ENCODE data around the gene LIPJ.

Gene LIPJ

DNA sequence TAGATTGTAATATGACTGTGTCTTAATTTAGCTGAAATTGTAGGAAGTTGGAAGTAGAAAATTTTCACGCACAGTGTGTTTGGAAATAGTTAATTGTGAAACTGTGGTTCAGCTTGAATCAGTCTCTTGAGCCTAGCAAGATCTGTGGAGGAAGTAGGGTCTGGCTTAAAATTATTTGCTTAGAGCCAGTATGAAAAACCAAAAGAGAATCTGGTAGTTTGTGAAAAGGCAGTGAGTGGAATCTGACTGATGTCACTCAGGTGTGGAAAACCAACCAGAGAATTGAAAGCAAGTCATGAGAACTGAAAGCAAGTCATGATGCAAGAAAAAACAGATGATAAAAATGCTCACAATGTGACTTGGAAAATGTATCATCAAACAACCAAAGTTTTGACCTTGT, 11.5 kb downstream of the LIPJ start:
- H3K27ac ChIP-seq (ENCODE audit: low read depth, low read length), result no peak overlapping the region
- H3K9me3 ChIP-seq (ENCODE audit: low read length), result no peaks in the 10 kb centered on the region
- H3K27me3 ChIP-seq (ENCODE audit: control insufficient read depth in 1 of 2, insufficient read depth in 2 of 2, low read length in 2 of 2), result no peaks in the 10 kb centered on the region
- H3K4me1 ChIP-seq (ENCODE audit: insufficient read depth, low read length), result no peaks in the 10 kb centered on the region
- H3K4me3 ChIP-seq (ENCODE audit: low read depth in 1 of 2, low read length in 2 of 2), result no peak overlapping the region
- H3K36me3 ChIP-seq (ENCODE audit: insufficient read depth, low read length), result no peaks in the 10 kb centered on the region
- H3K9ac ChIP-seq (ENCODE audit: low read length), result no peak overlapping the region

DNA sequence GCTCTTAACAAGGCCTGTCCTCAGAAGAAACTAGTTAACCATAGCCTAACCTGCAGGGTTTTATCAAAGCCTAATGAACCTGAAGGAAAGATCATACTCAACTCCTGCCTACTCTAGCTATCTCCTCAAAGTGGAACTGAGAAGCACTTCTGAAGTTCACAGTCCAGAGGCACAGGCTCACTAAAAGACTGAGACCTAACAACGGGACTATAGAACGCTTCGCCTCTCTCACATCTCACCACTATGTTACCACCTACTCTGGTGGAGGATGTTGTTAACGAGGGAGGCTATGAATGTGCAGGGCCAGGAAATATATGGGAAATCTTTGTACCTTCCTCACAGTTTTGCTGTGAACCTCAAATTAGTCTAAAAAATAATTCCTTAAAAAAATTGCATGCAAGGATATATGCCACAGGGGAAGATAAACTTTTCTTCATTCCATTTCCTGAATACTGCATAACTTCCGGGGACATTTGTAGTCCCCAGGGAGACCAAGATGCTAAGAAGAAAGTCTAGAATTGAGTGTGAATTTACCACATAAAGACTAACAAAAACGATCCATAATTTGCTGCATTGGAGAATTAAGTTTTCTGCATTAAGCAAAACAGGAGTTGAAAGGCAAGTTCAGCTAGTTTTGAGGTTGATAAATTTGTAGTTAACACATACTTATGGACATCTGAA, 21.6 kb downstream of the LIPJ start:
- Histone ChIP-seq H3K4me1 (ENCODE audit: insufficient read depth, low read length) (no peaks in the 10 kb centered on the region), H3K9ac (ENCODE audit: low read length) (no peak overlapping the region), H3K36me3 (ENCODE audit: insufficient read depth, low read length) (no peaks in the 10 kb centered on the region), H3K4me3 (ENCODE audit: low read depth in 1 of 2, low read length in 2 of 2) (no peak overlapping the region), H3K27me3 (ENCODE audit: control insufficient read depth in 1 of 2, insufficient read depth in 2 of 2, low read length in 2 of 2) (no peaks in the 10 kb centered on the region), H3K9me3 (ENCODE audit: low read length) (no peaks in the 10 kb centered on the region), H3K27ac (ENCODE audit: low read depth, low read length) (no peak overlapping the region)

DNA sequence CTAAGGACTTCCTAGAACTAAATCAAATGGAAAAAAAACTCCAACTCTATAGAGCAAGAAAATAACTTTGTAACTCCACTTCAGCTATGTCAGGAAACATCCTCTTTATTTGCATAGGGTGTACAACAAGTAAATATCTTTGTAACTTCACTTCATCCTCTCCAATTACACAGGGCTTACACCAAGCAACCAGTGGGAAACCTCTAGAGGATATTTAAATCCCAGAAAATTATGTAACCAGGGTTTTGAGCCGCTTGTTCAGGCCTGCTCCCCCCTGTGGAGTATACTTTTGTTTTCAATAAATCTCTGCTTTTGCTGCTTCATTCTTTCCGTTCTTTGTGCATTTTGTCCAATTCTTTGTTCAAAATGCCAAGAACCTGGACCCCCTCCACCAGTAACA, 22.2 kb downstream of the LIPJ start:
- Histone ChIP-seq H3K36me3 (ENCODE audit: insufficient read depth, low read length) (no peaks in the 10 kb centered on the region), H3K27me3 (ENCODE audit: control insufficient read depth in 1 of 2, insufficient read depth in 2 of 2, low read length in 2 of 2) (no peaks in the 10 kb centered on the region), H3K27ac (ENCODE audit: low read depth, low read length) (no peak overlapping the region), H3K4me3 (ENCODE audit: low read depth in 1 of 2, low read length in 2 of 2) (no peak overlapping the region), H3K9me3 (ENCODE audit: low read length) (no peaks in the 10 kb centered on the region), H3K9ac (ENCODE audit: low read length) (no peak overlapping the region), H3K4me1 (ENCODE audit: insufficient read depth, low read length) (no peaks in the 10 kb centered on the region)

DNA sequence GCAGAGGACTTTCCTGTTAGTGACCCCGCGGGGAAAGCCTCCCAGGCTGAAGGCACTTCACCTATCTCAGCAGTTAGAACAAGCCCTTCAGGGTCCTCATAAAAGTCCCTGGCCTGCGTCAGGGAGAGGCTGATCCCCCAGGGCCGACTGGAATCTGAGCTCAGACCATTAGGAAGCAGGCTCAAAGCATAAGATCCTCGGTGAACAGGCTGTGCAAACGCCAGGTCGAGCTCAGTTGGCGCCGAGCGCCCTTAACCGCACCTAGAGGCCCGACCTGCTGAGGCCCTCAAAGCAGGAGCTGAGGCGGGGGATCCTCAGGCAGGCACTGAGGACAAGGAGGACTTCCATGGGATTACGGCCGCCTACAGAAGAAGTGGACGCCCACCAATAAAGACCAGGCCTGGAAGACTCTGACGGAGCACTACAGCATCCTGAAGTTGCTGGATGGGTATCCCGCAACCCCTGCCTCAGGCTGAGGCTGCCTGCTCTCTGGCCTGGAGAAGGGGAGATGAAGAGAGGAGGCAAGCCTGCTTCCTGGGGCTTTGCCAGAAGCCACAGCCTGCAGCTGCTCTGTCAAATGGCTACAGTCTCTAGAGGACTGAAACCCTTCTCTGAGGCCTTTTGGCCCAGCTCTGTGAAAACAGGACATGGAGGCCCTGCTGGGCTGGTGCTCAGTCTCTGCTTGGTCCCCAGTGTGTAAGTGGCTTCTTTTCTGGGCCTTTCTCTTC, 29.9 kb downstream of the LIPJ start:
- no peak overlapping the region for H3K4me3 ChIP-seq (ENCODE audit: low read depth in 1 of 2, low read length in 2 of 2)
- H3K9ac ChIP-seq (ENCODE audit: low read length), result no peak overlapping the region
- no peaks in the 10 kb centered on the region for H3K4me1 ChIP-seq (ENCODE audit: insufficient read depth, low read length)
- H3K36me3 ChIP-seq (ENCODE audit: insufficient read depth, low read length), result no peaks in the 10 kb centered on the region
- H3K9me3 ChIP-seq (ENCODE audit: low read length), result no peaks in the 10 kb centered on the region
- H3K27ac ChIP-seq (ENCODE audit: low read depth, low read length), result no peak overlapping the region
- H3K27me3 ChIP-seq (ENCODE audit: control insufficient read depth in 1 of 2, insufficient read depth in 2 of 2, low read length in 2 of 2), result no peaks in the 10 kb centered on the region

DNA sequence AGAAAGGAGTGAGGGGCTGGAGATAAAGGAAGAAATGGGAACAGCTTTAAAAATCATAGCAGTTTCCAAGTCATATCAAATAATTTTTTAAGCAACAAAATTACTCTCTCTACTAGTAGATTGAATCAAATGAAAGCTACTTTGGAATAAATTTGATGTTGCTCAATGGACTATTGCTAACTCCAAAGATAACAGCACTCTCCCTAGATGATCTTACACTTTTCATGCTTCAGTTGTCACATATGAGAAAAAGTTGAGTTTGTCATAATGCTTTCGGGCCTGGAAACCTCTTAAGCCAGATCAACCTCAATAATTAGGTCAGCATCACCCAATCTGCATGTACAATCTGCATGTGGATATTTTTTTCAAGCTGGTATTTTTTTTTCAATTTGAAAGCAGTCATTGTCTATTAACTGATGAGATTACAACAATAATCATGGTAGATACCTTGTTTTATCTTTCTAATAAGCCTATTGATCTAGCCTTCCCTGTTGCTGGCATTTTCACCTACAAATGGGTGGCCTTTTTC, 31.3 kb downstream of the LIPJ start:
- Histone ChIP-seq H3K4me3 (ENCODE audit: low read depth in 1 of 2, low read length in 2 of 2) (no peak overlapping the region), H3K27me3 (ENCODE audit: control insufficient read depth in 1 of 2, insufficient read depth in 2 of 2, low read length in 2 of 2) (no peaks in the 10 kb centered on the region), H3K36me3 (ENCODE audit: insufficient read depth, low read length) (no peaks in the 10 kb centered on the region), H3K4me1 (ENCODE audit: insufficient read depth, low read length) (no peaks in the 10 kb centered on the region), H3K9ac (ENCODE audit: low read length) (no peak overlapping the region), H3K27ac (ENCODE audit: low read depth, low read length) (no peak overlapping the region), H3K9me3 (ENCODE audit: low read length) (no peaks in the 10 kb centered on the region)

DNA sequence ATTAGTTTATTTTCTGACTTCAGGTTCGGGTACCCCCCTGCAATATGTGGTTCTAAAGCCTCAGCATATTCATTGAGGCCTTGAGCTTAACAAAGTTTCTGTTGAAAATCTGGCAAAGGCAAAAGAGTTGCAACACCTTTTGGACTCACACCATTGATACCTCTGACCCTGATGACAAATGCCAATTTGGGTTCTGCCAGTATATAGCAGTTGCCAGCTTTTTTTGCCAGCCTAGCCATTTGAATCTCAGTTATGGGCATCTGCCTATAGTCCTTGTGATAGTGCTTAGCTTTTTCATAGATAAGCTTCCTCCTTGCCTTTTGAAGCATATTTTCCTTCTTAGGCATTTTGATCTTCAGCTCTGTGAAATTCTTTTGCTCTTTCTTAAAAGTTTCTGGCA, 31.9 kb downstream of the LIPJ start:
- Histone ChIP-seq H3K9me3 (ENCODE audit: low read length) (no peaks in the 10 kb centered on the region), H3K27ac (ENCODE audit: low read depth, low read length) (no peak overlapping the region)

DNA sequence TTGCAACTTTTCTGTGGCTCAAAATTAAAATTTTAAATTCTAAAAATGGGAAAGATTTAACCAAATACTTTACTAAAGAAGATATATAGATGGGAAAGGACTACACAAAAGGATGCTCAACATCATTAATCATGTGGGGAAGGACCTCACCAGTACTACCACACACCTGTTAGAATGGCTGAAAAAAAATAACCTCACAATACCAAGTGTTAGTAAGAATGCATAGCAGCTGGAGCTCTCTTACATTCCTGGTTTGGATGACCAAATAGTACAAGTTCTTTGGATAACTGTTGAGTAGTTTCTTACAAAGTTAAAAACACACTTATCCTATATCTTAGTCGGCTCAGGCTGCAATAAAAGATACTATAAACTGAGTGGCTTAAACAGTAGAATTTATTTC, 33.9 kb downstream of the LIPJ start:
- Histone ChIP-seq H3K9me3 (ENCODE audit: low read length) (no peaks in the 10 kb centered on the region), H3K27ac (ENCODE audit: low read depth, low read length) (no peak overlapping the region), H3K4me3 (ENCODE audit: low read depth in 1 of 2, low read length in 2 of 2) (no peak overlapping the region), H3K27me3 (ENCODE audit: control insufficient read depth in 1 of 2, insufficient read depth in 2 of 2, low read length in 2 of 2) (no peaks in the 10 kb centered on the region), H3K4me1 (ENCODE audit: insufficient read depth, low read length) (no peaks in the 10 kb centered on the region), H3K36me3 (ENCODE audit: insufficient read depth, low read length) (no peaks in the 10 kb centered on the region), H3K9ac (ENCODE audit: low read length) (no peak overlapping the region)

More for the DNA sequence above, 31.9 kb downstream of the LIPJ start:
- Histone ChIP-seq H3K9ac (ENCODE audit: low read length) (no peak overlapping the region), H3K36me3 (ENCODE audit: insufficient read depth, low read length) (no peaks in the 10 kb centered on the region), H3K27me3 (ENCODE audit: control insufficient read depth in 1 of 2, insufficient read depth in 2 of 2, low read length in 2 of 2) (no peaks in the 10 kb centered on the region), H3K4me3 (ENCODE audit: low read depth in 1 of 2, low read length in 2 of 2) (no peak overlapping the region), H3K4me1 (ENCODE audit: insufficient read depth, low read length) (no peaks in the 10 kb centered on the region)

DNA sequence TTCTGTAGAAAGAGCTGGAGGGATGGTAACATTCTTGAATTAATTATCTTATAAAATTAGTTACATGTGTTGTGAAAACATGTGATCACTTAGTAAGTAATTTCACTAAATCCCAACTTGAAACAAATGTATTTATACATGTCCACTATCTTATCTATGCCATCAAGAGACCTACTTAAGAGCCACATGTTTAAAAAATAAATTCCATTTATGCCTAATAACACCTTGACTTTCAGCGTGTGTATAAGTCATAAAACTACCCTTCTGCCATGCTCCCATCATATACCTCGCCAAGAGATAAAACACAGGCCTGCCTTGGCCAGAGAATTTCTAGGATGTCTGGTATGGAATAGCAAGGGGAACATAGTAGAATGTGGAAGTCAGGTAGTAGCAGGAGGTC, 37.3 kb downstream of the LIPJ start:
- no peak overlapping the region for H3K9ac ChIP-seq (ENCODE audit: low read length)
- H3K4me1 ChIP-seq (ENCODE audit: insufficient read depth, low read length), result no peaks in the 10 kb centered on the region
- no peak overlapping the region for H3K27ac ChIP-seq (ENCODE audit: low read depth, low read length)

DNA sequence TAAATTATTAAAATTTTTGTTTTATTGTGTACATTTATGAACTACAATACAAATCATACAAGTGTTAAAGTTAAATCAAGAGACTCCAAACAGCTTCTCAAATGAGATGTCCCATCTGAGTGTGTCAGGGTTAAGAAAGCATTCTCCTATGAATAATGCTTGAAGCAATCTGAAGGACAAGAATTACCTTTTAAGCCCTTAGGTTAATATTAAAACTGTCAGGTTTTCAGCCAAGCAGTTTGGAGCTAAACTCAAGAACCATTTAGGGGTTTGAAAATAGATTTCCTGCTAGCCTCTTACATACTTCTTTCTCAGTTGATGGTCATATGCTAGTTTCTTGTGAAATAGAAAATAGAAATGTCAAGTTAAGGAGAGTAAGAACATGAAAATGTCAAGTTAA, 38.3 kb downstream of the LIPJ start:
- no peak overlapping the region for H3K4me3 ChIP-seq (ENCODE audit: low read depth in 1 of 2, low read length in 2 of 2)

More for the DNA sequence above, 37.3 kb downstream of the LIPJ start:
- Histone ChIP-seq H3K9me3 (ENCODE audit: low read length) (no peaks in the 10 kb centered on the region), H3K27me3 (ENCODE audit: control insufficient read depth in 1 of 2, insufficient read depth in 2 of 2, low read length in 2 of 2) (no peaks in the 10 kb centered on the region), H3K4me3 (ENCODE audit: low read depth in 1 of 2, low read length in 2 of 2) (no peak overlapping the region), H3K36me3 (ENCODE audit: insufficient read depth, low read length) (no peaks in the 10 kb centered on the region)

DNA sequence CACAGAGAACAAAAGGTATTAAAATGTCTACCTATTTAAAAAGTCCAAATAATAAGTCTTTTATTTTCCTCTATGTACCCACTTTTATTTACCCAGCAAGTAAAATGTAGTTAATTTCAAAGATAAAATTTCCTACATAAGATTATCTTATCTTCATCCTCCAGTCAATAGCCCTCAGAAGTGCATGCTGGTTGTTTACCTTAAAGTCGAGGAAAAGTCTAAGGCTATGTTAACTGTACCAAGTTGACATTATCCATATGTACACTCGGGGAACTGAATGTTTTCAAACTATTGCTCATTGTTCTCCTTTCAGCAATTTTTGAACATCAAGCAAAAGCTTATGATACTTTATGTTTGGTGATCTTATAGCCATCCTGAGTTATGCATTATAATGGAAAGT, 53.6 kb downstream of the LIPJ start:
- Histone ChIP-seq H3K27me3 (ENCODE audit: control insufficient read depth in 1 of 2, insufficient read depth in 2 of 2, low read length in 2 of 2) (no peaks in the 10 kb centered on the region), H3K4me3 (ENCODE audit: low read depth in 1 of 2, low read length in 2 of 2) (no peak overlapping the region), H3K27ac (ENCODE audit: low read depth, low read length) (no peak overlapping the region), H3K36me3 (ENCODE audit: insufficient read depth, low read length) (no peaks in the 10 kb centered on the region), H3K4me1 (ENCODE audit: insufficient read depth, low read length) (no peaks in the 10 kb centered on the region), H3K9me3 (ENCODE audit: low read length) (peaks cover 4% of the 10 kb centered on the region), H3K9ac (ENCODE audit: low read length) (no peak overlapping the region)

More for the DNA sequence above, 38.3 kb downstream of the LIPJ start:
- no peaks in the 10 kb centered on the region for H3K9me3 ChIP-seq (ENCODE audit: low read length)
- H3K27ac ChIP-seq (ENCODE audit: low read depth, low read length), result no peak overlapping the region
- H3K36me3 ChIP-seq (ENCODE audit: insufficient read depth, low read length), result no peaks in the 10 kb centered on the region
- no peak overlapping the region for H3K9ac ChIP-seq (ENCODE audit: low read length)
- H3K27me3 ChIP-seq (ENCODE audit: control insufficient read depth in 1 of 2, insufficient read depth in 2 of 2, low read length in 2 of 2), result no peaks in the 10 kb centered on the region
- no peaks in the 10 kb centered on the region for H3K4me1 ChIP-seq (ENCODE audit: insufficient read depth, low read length)

DNA sequence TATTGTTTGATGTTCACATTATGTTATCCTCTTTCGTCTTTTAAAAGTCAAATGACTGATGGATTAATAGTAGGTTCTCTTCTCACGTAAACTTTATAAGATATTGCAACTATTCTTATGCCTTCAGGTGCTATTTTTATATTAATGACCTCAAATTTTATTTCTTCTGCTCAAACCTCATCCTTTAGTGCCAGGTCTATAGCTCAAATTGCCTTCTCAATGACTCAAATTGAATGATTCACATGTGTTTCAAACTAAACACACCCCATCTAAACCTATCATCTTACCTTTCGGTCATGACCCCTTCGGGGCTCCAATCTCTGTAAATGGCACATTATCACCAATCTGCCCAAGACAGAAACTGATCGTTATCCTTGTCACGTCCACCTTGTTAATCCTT, 55.6 kb downstream of the LIPJ start:
- no peak overlapping the region for H3K27ac ChIP-seq (ENCODE audit: low read depth, low read length)
- no peaks in the 10 kb centered on the region for H3K27me3 ChIP-seq (ENCODE audit: control insufficient read depth in 1 of 2, insufficient read depth in 2 of 2, low read length in 2 of 2)
- no peak overlapping the region for H3K9ac ChIP-seq (ENCODE audit: low read length)
- no peak overlapping the region for H3K4me3 ChIP-seq (ENCODE audit: low read depth in 1 of 2, low read length in 2 of 2)
- H3K4me1 ChIP-seq (ENCODE audit: insufficient read depth, low read length), result no peaks in the 10 kb centered on the region
- H3K36me3 ChIP-seq (ENCODE audit: insufficient read depth, low read length), result no peaks in the 10 kb centered on the region
- H3K9me3 ChIP-seq (ENCODE audit: low read length), result peaks cover 4% of the 10 kb centered on the region

DNA sequence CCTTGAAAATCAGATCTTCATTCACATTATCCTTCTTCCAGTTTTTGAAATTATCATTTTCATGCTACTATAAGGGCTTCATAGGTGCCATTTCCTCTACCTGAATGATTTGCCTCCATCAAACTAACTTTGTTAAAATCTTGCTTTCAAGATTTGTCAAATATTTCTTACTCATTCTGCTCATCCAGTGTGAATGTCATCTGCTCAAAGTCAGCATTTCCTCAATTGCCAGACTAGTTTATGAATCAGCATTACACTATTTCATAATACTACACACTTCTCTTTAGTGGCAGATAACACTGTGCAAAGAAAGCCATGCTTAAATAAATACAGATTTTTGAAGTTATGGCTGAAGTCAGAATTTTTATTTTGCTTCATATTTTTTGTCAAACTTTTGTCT, 56.4 kb downstream of the LIPJ start:
- Histone ChIP-seq H3K27ac (ENCODE audit: low read depth, low read length) (no peak overlapping the region), H3K9ac (ENCODE audit: low read length) (no peak overlapping the region), H3K4me3 (ENCODE audit: low read depth in 1 of 2, low read length in 2 of 2) (no peak overlapping the region), H3K27me3 (ENCODE audit: control insufficient read depth in 1 of 2, insufficient read depth in 2 of 2, low read length in 2 of 2) (no peaks in the 10 kb centered on the region), H3K36me3 (ENCODE audit: insufficient read depth, low read length) (no peaks in the 10 kb centered on the region), H3K4me1 (ENCODE audit: insufficient read depth, low read length) (no peaks in the 10 kb centered on the region), H3K9me3 (ENCODE audit: low read length) (peaks cover 1% of the 10 kb centered on the region)

Measured in muscle layer of colon (tissue), 2 donors.